ENCODE measurements around the gene YPEL2.

The YPEL2 gene

GRCh38 chr17:59439741-59440211 is 108.3 kb downstream of the YPEL2 start:
- H3K27ac ChIP-seq = peak overlapping the region; percentile 82 to 92
- TF ChIP-seq CTCF (IDR thresholded peaks at IDR 0.05) = no peak
- DNase-seq (ENCODE audit: low spot score) = no peak
- no peak overlapping the region for H3K4me3 ChIP-seq

- peak; percentile 91 for DNase-seq (ENCODE audit: low spot score)
- peak; percentile 82 for TF ChIP-seq CTCF (IDR thresholded peaks at IDR 0.05)
Measured at GRCh38 chr17:59440757-59441463, 109.5 kb downstream of the YPEL2 start.

GRCh38 chr17:59441464-59442096 is 110.1 kb downstream of the YPEL2 start:
- H3K27ac ChIP-seq = peak overlapping the region; percentile 82 to 92
- H3K4me3 ChIP-seq = no peak overlapping the region
- no peak for DNase-seq (ENCODE audit: low spot score)
- no peak for TF ChIP-seq CTCF (IDR thresholded peaks at IDR 0.05)

More at GRCh38 chr17:59440757-59441463, 109.5 kb downstream of the YPEL2 start:
- H3K4me3 ChIP-seq = peak overlapping the region; percentile 25
- peak overlapping the region; percentile 82 to 92 for H3K27ac ChIP-seq

GRCh38 chr17:59443106-59443505 is 111.7 kb downstream of the YPEL2 start:
- no peak overlapping the region for H3K4me3 ChIP-seq
- no peak for DNase-seq (ENCODE audit: low spot score)
- no peak overlapping the region for H3K27ac ChIP-seq
- TF ChIP-seq CTCF (IDR thresholded peaks at IDR 0.05) = no peak
